ENCODE data around the gene FFAR3.

The FFAR3 gene

DNA sequence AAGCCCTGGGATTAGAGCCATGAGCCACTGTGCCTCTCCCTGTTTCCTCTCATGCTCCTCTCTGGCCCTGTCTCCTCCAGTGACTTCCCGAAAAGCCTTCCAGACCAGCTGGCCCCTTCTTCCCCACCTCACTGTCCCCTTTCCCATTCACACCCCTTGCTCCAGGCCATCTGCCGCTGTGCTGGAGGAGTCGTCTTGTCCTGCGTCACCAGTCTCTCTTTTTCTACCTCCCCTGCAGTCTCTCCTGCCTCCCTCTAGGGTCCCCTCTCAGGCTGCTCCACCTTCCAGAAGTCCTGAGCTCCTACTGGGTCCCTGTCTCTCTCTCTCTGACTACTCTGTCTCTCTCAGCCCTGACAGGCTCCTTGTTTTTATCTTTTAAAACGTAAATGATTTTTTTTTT, 15.8 kb upstream of the FFAR3 start:
- no peak for DNase-seq (ENCODE audit: low read depth)
- TF ChIP-seq, protein P1, sequence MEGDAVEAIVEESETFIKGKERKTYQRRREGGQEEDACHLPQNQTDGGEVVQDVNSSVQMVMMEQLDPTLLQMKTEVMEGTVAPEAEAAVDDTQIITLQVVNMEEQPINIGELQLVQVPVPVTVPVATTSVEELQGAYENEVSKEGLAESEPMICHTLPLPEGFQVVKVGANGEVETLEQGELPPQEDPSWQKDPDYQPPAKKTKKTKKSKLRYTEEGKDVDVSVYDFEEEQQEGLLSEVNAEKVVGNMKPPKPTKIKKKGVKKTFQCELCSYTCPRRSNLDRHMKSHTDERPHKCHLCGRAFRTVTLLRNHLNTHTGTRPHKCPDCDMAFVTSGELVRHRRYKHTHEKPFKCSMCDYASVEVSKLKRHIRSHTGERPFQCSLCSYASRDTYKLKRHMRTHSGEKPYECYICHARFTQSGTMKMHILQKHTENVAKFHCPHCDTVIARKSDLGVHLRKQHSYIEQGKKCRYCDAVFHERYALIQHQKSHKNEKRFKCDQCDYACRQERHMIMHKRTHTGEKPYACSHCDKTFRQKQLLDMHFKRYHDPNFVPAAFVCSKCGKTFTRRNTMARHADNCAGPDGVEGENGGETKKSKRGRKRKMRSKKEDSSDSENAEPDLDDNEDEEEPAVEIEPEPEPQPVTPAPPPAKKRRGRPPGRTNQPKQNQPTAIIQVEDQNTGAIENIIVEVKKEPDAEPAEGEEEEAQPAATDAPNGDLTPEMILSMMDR (IDR thresholded peaks at IDR 0.05; ENCODE audit: control insufficient read depth, insufficient read depth, low read depth, low read length, missing control alignments), result no peak
- H3K4me3 ChIP-seq (ENCODE audit: control insufficient read depth, low read depth, low read length), result no peak overlapping the region

DNA sequence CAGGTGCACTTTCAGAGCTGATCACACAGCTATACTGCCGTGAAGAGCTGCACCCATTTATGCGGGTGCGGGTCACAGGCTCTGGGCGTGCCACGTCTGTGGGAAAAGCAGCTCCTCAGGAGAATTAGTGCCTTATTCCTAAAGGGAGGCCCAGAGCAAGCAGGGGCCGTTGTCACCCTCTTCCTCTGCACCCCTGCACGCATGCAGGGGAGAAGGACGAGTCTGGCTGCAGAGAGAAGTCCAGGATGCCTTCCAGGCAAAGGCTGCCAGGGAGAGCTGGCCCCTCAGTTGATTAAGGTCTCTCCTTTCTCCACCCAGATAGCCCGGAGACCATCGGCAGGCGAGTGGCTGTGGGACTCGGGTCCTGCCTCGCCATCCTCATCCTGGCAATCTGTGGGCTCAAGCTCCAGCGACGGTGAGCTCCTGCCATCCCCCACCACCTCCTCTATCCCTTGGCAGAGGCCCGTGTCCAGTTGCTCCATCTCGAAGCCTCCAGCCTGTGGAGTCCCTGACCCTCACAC, 13.7 kb upstream of the FFAR3 start:
- no peak overlapping the region for H3K4me3 ChIP-seq (ENCODE audit: control insufficient read depth, low read depth, low read length)
- no peak for DNase-seq (ENCODE audit: low read depth)
- TF ChIP-seq, protein P1 (IDR thresholded peaks at IDR 0.05; ENCODE audit: control insufficient read depth, insufficient read depth, low read depth, low read length, missing control alignments), result no peak

DNA sequence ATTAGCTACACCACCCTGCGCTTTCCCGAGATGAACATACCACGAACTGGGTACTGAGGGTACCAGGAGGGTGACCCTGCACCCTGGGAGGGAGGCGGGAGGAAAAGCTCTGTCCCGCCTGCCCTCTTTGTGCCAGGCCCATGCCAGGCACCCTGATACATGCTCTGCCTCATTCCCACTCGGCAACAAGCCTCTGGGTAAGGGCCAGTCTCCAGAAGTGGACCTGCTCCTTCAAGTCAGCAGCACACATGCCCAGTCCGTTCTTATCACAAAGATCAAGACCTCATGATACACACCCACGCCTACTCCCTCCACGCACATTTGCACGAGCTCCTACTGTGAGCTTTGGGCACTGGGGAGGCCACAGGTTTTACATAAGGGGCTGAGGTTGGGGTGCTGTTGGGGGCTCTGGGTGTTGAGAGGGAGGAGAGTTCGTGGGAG, 12.6 kb upstream of the FFAR3 start:
- no peak for DNase-seq (ENCODE audit: low read depth)
- no peak overlapping the region for H3K4me3 ChIP-seq (ENCODE audit: control insufficient read depth, low read depth, low read length)

DNA sequence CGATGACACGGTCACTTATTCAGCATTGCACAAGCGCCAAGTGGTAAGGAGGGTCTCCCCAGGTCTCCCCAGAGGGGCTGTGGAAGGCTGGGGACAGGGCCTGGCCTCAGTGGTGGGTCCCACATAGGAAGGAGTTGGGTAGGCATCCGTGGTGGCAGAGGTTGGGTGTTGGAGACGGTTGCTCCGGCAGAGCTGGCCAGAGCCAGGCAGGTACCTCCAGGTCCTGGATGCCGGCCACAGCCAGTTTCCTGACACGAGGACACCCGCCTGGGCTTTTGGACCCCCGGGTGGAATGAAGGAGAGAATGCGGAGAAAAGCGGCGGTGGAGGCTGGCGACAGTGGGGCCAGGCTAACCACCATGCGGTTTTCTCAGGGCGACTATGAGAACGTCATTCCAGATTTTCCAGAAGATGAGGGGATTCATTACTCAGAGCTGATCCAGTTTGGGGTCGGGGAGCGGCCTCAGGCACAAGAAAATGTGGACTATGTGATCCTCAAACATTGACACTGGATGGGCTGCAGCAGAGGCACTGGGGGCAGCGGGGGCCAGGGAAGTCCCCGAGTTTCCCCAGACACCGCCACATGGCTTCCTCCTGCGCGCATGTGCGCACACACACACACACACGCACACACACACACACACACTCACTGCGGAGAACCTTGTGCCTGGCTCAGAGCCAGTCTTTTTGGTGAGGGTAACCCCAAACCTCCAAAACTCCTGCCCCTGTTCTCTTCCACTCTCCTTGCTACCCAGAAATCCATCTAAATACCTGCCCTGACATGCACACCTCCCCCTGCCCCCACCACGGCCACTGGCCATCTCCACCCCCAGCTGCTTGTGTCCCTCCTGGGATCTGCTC, 11.8 kb upstream of the FFAR3 start:
- no peak overlapping the region for H3K4me3 ChIP-seq (ENCODE audit: control insufficient read depth, low read depth, low read length)
- no peak for DNase-seq (ENCODE audit: low read depth)
- TF ChIP-seq, protein P1 (IDR thresholded peaks at IDR 0.05; ENCODE audit: control insufficient read depth, insufficient read depth, low read depth, low read length, missing control alignments), result no peak

More for the DNA sequence above, 12.6 kb upstream of the FFAR3 start:
- TF ChIP-seq, protein P1 (IDR thresholded peaks at IDR 0.05; ENCODE audit: control insufficient read depth, insufficient read depth, low read depth, low read length, missing control alignments), result no peak

DNA sequence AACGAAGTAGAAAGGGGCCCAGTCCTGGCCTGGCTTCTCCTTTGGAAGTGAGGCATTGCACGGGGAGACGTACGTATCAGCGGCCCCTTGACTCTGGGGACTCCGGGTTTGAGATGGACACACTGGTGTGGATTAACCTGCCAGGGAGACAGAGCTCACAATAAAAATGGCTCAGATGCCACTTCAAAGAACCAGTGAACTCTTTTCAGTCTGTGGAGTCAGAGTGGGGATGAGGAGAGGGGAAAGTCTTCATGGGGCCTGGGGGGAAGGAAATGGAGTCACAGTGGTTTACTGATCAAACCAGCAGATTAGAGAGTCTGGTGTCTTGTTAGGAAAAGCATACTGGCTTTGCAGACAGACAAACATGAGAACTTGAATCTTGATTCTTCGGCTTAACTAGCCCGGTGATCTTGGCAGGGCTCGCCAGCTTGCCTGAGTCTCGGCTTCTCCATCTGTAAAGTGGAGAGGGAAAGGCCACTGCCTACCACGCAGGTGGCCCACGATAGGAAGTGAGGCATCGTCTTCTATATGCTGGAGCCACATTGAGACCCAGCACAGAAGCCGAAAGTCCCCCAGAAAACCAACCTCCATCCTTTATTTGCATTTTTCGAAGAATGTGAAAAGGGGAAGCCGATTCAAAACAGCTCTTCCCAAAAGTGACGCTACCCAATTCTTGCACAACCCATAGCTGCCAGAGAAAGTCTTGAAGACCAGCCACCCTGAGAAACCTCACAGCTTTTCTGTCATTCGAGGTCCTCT, 10.9 kb upstream of the FFAR3 start, which contains the start of gene FFAR1:
TSS of gene FFAR1 (plus strand) at position 732 of the 759 bp plus-strand sequence. CDS start 3,650 bp downstream, outside the sequence.
- TF ChIP-seq, protein P1 (IDR thresholded peaks at IDR 0.05; ENCODE audit: control insufficient read depth, insufficient read depth, low read depth, low read length, missing control alignments), result no peak
- no peak for DNase-seq (ENCODE audit: low read depth)
- H3K4me3 ChIP-seq (ENCODE audit: control insufficient read depth, low read depth, low read length), result no peak within 1 kb of the TSS

DNA sequence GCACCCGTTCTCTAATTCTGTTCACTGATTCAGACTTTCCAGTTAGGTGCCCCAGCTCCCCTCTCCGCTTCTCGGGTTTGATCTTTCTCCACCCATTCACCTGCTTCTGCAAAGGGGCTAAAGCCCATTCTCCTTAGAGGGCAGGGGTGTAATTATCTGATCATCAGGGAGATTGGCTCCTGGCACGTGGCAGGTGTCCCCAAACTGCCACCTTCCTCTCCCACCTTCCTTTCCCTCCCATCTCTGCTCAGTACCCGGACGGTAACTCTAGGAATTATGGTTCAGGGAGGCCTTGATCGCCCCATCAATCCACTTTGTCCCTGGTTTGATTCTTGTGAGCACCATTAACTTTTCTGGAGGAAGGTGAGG, 10.3 kb upstream of the FFAR3 start:
- no peak overlapping the region for H3K4me3 ChIP-seq (ENCODE audit: control insufficient read depth, low read depth, low read length)
- TF ChIP-seq, protein P1 (IDR thresholded peaks at IDR 0.05; ENCODE audit: control insufficient read depth, insufficient read depth, low read depth, low read length, missing control alignments), result no peak
- no peak for DNase-seq (ENCODE audit: low read depth)

Data from AG09309 (cell line).